ENCODE measurements around the gene TBC1D24. TPM values are rescaled to one million over a fixed set of nuclear protein-coding genes. Genes with fewer than 3 reads are reported as not detected.

TBC1D24 gene
- total and polyA plus RNA-seq, 4 donors: 9.0 to 35.7 (median 23.3) TPM

DNA sequence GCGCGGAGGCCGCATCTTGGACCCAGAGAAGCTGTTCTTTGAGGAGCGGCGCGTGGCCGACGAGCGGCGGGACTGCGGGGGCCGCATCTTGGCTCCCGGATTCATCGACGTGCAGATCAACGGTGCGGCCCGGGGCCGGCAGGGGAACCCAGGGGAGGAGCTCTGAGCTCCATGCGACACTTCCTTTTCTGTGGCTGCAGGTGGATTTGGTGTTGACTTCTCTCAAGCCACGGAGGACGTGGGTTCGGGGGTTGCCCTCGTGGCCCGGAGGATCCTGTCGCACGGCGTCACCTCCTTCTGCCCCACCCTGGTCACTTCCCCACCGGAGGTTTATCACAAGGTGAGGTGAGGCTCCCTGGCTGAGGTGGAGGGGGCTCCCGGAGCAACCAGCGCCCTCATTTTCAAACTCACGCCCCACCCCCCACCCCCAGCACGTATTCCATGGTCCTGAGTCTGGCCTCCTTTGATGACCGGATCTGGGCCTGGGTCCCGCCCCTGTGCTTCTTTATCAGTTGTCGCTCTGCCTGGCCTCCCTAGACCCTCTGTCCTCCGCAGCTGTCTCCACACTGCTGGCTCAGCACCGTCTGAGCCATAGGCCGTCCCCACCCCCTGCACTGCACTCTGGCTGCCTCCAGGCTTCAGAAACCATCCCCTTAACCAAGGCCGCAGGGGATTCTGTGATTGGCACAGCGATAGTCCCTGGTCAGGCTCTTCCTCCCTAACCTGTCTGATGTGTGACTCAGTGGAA is 46.0 kb downstream of the TBC1D24 start:
- H3K27me3 ChIP-seq (ENCODE audit: control insufficient read depth in 3 of 3, insufficient read depth in 3 of 3, low read length in 2 of 3): no peaks in the 10 kb centered on the region
- DNase-seq (peak in 1 of 3 donors; percentile 14), ATAC-seq (ENCODE audit: insufficient read depth, low FRiP score) (peak; percentile 9)
- TF ChIP-seq, protein P1, sequence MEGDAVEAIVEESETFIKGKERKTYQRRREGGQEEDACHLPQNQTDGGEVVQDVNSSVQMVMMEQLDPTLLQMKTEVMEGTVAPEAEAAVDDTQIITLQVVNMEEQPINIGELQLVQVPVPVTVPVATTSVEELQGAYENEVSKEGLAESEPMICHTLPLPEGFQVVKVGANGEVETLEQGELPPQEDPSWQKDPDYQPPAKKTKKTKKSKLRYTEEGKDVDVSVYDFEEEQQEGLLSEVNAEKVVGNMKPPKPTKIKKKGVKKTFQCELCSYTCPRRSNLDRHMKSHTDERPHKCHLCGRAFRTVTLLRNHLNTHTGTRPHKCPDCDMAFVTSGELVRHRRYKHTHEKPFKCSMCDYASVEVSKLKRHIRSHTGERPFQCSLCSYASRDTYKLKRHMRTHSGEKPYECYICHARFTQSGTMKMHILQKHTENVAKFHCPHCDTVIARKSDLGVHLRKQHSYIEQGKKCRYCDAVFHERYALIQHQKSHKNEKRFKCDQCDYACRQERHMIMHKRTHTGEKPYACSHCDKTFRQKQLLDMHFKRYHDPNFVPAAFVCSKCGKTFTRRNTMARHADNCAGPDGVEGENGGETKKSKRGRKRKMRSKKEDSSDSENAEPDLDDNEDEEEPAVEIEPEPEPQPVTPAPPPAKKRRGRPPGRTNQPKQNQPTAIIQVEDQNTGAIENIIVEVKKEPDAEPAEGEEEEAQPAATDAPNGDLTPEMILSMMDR (IDR thresholded peaks at IDR 0.05; ENCODE audit: control extremely low read depth, extremely low read depth): no peak
- peak overlapping the region in 1 of 2 donors; percentile 58 for H3K9ac ChIP-seq (ENCODE audit: insufficient read depth in 1 of 2, low read length in 2 of 2)
- H3K9me3 ChIP-seq (ENCODE audit: control insufficient read depth in 4 of 4, insufficient read depth in 3 of 4, low read length in 3 of 4): no peaks in the 10 kb centered on the region
- H3K4me1 ChIP-seq (ENCODE audit: control insufficient read depth in 5 of 5, insufficient read depth in 5 of 5, low read length in 5 of 5): peaks cover 10 to 33% (median 22%) of the 10 kb centered on the region in 5 donors
- peaks cover 3 to 36% (median 11%) of the 10 kb centered on the region in 4 donors for H3K36me3 ChIP-seq (ENCODE audit: control insufficient read depth in 4 of 4, insufficient read depth in 4 of 4, low read length in 4 of 4)
- peak overlapping the region in 1 of 2 donors; percentile 75 for H3K27ac ChIP-seq (ENCODE audit: low read depth in 1 of 2, low read length in 1 of 2)
- 21 to 23% methylated on average over 39 to 41 of the region's 41 CpGs for WGBS, 2 donors
- peak overlapping the region; percentile 89 for H3K4me3 ChIP-seq

DNA sequence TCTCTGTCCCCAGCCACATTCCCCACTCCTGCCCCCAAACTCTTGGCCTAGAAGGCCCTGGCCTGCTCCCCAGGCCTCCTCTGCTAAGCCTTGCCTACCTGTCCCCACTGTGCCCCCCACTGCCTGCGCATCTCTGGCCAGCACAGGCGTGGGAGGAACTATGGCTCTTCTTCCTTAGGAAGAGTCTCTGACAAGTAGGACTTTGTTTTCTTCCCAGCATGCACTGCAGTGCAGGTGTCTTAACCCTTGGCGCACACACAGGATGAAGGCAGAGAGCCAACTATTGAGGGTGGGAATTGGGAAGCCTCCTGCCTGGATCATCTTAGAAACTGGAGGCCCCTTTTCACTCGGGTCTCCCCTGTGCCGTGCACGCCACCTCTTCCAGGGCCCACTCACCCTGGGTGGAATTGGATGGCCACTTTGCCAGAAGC is 48.9 kb downstream of the TBC1D24 start:
- Histone ChIP-seq H3K27me3 (ENCODE audit: control insufficient read depth in 3 of 3, insufficient read depth in 3 of 3, low read length in 2 of 3) (no peaks in the 10 kb centered on the region), H3K27ac (ENCODE audit: low read depth in 1 of 2, low read length in 1 of 2) (no peak overlapping the region), H3K9me3 (ENCODE audit: control insufficient read depth in 4 of 4, insufficient read depth in 3 of 4, low read length in 3 of 4) (no peaks in the 10 kb centered on the region), H3K9ac (ENCODE audit: insufficient read depth in 1 of 2, low read length in 2 of 2) (no peak overlapping the region), H3K4me3 (no peak overlapping the region), H3K4me1 (ENCODE audit: control insufficient read depth in 5 of 5, insufficient read depth in 5 of 5, low read length in 5 of 5) (peaks cover 3 to 12% (median 9%) of the 10 kb centered on the region in 5 donors), H3K36me3 (ENCODE audit: control insufficient read depth in 4 of 4, insufficient read depth in 4 of 4, low read length in 4 of 4) (peaks cover 3 to 54% (median 13%) of the 10 kb centered on the region in 4 donors)
- ATAC-seq (ENCODE audit: insufficient read depth, low FRiP score): no peak
- TF ChIP-seq, protein P1 (IDR thresholded peaks at IDR 0.05; ENCODE audit: control extremely low read depth, extremely low read depth): no peak
- DNase-seq: peak in 1 of 3 donors; percentile 6
- 90 to 93% methylated on average over 6 of the region's 6 CpGs for WGBS, 2 donors

DNA sequence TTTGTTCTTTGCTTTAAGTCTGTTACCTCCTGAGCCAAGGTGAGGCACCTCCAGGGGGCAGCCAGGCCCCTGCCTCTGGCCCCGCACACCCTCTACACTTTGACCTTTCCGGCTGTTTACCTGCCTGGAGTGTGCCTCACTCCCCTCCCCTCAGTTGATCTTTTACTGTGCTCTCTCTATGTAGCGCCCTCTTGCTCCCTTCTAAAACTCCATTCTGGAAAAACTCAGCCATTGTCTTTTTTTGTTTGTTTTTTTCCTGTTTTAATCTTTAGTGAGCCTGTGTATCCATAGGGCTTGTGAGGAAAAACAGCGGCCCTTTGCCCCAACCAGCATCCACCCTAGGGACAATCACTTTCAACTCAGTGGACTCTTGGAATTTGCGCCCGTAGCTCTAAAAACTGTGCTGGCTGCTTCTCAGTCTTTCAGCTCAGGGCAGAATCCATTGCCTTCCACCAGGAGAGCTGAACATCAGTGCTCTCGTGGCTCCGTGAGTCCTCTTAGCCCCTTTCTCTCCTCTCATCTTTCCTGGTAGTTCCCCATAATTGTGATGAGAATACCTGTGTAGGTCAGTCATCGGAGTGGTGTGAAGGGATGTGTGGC is 49.5 kb downstream of the TBC1D24 start:
- H3K9ac ChIP-seq (ENCODE audit: insufficient read depth in 1 of 2, low read length in 2 of 2): no peak overlapping the region
- 96 to 97% methylated on average over 9 of the region's 9 CpGs for WGBS, 2 donors
- no peak overlapping the region for H3K4me3 ChIP-seq
- peaks cover 0 to 7% (median 6%) of the 10 kb centered on the region in 5 donors for H3K4me1 ChIP-seq (ENCODE audit: control insufficient read depth in 5 of 5, insufficient read depth in 5 of 5, low read length in 5 of 5)
- no peak overlapping the region for H3K27ac ChIP-seq (ENCODE audit: low read depth in 1 of 2, low read length in 1 of 2)
- H3K27me3 ChIP-seq (ENCODE audit: control insufficient read depth in 3 of 3, insufficient read depth in 3 of 3, low read length in 2 of 3): no peaks in the 10 kb centered on the region
- DNase-seq (no peak), ATAC-seq (ENCODE audit: insufficient read depth, low FRiP score) (no peak)
- TF ChIP-seq, protein P1 (IDR thresholded peaks at IDR 0.05; ENCODE audit: control extremely low read depth, extremely low read depth): no peak
- peaks cover 3 to 54% (median 14%) of the 10 kb centered on the region in 4 donors for H3K36me3 ChIP-seq (ENCODE audit: control insufficient read depth in 4 of 4, insufficient read depth in 4 of 4, low read length in 4 of 4)
- no peaks in the 10 kb centered on the region for H3K9me3 ChIP-seq (ENCODE audit: control insufficient read depth in 4 of 4, insufficient read depth in 3 of 4, low read length in 3 of 4)

All from lung (tissue), 12 donors.